Activated CD4-positive, alpha-beta T cell treated with anti-CD3 and anti-CD28 coated beads, Interleukin-2, Interleukin-6, amounts not matched to agents 100 ng/mL and 50 ng/mL, durations not matched to agents 16 hours and 8 hours (primary cell): Measurements from ENCODE around the gene PRKACA.
"Not testable (repeated sequence)": the region's sequence is repeated elsewhere in the genome, so short reads cannot be mapped to it uniquely, and the experiment has no call there.

ENCODE experiments used
- DNase-seq: peaks from one replicate; pipeline ENCODE4 v3.0.0-alpha.2; 2020

Gene PRKACA

DNA sequence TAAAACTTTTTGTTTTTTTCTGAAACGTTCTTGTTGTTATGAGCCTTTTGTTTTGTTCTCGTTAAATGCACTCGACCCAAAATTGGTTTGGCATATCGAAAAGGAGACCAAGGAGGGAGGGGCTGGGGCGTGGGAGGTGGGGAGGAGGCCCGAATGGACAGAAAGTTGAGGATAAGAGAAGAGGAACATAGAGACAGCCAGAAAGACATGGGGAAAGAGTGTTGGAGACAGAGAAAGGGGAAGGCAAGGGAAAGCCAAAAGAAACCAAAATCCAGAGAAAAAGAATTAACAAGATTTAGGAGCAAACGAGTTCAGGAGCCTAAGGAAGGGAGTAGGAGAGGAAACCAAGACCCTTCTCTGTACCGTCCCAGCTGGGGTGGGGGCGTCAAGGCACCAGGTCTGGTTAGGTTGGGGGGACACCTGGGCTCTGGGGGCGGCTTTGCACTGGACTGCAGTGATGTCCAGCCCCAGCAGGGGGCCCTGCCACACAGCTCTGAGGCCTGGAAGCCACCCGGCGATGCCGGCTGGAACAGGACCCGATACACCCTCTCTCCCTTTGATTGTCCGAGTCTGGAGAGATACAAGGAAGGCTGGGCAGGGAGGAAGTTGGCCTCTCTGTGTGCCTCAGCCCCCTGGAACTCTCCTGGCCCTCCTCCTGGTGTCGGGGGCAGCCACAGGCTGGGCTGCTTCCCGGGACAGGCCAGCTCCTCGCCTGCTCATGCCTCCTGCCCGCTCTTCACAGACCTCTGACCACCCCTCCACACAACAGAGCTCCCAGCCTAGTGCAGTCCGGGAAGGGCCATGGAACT, 30.4 kb upstream of the PRKACA start:
- DNase-seq, result peak; percentile 56

DNA sequence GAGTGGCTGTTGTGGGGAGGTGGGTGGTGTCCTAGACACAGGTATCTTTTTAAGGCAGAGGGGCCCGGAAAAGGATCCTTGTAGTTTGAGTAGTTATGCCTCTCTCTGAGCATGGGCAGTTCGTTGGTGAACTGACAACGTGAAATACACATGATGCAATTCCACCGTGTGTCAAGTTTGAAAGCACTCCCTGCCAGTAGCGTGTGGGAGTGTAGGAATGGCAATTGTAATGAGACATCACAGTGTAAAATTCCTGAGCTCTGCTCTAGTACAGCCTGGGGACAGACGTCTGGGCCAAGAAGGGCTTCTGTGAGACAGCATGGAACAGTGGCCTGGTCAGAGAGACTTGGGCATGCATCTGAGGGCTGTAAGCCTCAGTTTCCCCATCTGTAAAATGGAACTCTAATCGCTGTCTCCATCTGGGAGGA, 29.2 kb upstream of the PRKACA start:
- DNase-seq, result no peak

DNA sequence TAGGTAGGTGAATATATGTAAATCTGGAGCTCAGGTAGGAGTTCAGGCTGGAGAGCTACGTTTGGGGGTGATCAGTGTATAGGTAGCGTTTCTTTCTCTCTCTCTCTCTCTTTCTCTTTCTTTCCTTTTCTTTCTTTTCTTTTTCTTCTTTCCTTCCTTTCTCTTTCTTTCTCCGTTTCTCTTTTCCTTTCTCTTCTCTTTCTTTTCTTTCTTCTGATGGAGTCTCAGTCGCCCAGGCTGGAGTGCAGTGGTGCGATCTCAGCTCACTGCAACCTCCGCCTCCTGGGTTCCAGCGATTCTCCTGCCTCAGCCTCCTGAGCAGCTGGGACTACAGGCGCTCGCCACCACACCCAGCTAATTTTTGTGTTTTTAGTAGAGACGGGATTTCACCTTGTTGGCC, 28.6 kb upstream of the PRKACA start:
- not testable (repeated sequence) for DNase-seq

DNA sequence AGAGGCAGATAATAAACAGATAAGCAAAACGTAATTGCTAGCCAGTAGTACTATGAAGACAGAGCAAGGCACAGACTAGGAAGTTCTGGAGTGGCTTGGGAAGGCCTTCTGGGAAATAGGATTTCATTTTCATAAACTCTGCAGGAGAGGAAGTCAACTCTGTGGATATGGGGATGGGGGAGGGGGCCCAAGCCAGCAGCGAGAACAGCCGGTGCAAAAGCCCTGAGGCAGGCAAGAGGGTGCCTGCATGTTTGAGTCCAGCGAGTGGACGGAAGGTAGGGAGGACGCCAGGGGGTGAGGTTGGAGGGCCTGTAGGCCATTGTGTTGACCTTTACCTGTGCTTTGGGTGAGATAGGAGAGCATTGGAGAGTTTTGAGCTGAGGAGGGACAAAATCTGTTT, 27.8 kb upstream of the PRKACA start:
- no peak for DNase-seq

DNA sequence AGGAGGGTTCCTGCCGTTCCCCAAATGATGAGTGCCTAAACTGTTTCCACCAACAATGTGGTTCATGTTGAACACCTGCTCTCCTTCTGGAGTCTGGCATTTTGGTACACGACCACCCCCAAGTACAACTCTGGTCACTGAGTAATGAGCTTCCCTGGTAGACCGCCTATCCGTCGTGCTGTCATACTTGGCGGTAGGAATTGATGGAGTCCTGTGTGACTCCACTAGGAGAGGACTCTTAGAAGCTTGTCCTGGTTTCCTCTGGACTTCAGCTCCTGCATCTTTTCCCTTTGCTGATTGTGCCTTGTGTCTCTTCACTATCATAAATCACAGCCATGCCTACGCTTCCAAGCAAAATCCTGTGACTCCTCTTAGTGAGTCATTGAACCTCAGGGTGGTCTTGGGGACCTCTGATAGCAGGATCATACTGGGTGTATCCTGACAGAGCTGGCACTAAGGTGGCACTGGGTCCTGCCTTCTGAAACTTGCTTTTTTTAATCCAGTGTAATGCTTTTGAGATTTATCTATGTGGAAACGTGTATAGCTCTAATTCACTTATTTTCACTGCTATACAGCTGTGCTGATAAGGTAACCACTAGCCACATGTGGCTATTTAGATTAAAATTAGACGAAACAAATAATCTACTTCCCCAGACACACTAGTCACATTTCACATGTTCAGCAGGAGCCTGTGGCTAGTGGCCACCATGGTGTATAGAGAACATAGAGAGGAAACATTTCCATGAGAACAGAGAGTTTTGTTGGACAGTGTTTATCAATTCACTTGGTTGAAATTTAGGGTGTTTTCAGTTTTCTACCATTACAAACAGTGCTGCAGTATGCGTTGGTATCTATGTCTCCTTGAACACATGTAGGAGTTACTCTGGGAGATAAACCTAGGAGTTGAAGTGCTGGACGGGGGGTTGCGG, 25.0 kb upstream of the PRKACA start:
- no peak for DNase-seq

DNA sequence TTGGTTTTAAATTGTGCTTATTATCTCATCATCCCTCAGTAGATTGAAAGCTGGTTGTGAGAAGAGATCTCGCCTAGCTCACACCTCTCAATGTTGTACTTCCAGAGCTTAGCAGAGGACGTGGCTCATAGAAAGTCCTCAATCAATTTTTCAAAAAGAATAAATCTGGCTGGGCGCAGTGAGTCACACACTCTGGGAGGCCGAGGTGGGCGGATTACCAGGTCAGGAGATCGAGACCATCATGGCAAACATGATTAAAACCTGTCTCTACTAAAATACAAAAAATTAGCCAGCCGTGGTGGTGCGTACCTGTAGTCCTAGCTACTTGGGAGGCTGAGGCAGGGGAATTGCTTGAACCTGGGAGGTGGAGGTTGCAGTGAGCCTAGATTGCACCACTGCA, 23.5 kb upstream of the PRKACA start:
- no peak for DNase-seq

DNA sequence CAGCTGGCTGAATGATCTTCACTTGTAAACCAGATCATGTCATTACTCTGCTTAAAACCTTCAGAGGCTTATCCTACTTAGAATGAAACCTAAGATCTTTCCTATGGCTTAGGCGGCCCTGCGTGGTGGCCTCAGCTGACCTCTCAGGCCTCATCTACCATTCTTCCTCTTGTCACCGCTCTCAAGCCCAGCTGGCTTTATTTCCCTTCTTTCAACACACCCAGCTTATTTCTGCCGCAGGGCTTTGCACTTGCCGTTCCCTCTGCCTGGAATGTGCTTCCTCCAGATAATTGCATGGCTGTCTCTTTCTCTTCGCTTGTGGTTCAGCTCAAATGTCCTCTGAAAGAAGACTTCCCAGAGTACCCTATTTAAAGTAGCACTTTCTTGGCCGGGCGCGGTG, 22.4 kb upstream of the PRKACA start:
- no peak for DNase-seq

DNA sequence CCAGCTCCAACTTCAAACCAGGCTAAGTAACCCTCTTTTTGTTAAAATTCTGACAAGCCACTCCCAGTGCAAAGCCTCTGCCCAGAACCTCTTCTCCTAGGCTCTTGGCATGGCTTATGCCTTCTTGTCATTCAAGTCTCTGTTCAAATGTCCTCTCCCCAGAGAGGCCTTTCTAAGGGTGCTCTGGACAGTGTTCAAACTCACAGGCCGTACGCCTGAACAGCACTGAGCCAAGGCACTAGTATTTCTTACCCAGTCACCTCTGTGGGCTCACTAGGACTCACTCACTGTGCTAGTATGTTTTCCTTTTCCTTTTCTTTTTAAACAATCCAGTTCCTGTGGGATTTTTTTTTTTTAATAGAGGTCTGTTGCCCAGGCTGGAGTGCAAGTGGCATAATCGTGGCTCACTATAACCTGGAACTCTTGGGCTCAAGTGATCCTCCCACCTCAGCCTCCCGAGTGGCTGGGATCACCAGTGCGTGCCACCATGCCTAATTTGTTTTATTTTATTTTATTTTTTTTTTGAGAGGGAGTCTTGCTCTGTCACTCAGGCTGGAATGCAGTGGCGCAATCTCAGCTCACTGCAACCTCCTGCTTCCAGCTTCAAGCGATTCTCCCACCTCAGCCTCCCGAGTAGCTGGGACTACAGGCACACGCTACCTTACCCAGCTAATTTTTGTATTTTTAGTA, 21.2 kb upstream of the PRKACA start:
- no peak for DNase-seq

DNA sequence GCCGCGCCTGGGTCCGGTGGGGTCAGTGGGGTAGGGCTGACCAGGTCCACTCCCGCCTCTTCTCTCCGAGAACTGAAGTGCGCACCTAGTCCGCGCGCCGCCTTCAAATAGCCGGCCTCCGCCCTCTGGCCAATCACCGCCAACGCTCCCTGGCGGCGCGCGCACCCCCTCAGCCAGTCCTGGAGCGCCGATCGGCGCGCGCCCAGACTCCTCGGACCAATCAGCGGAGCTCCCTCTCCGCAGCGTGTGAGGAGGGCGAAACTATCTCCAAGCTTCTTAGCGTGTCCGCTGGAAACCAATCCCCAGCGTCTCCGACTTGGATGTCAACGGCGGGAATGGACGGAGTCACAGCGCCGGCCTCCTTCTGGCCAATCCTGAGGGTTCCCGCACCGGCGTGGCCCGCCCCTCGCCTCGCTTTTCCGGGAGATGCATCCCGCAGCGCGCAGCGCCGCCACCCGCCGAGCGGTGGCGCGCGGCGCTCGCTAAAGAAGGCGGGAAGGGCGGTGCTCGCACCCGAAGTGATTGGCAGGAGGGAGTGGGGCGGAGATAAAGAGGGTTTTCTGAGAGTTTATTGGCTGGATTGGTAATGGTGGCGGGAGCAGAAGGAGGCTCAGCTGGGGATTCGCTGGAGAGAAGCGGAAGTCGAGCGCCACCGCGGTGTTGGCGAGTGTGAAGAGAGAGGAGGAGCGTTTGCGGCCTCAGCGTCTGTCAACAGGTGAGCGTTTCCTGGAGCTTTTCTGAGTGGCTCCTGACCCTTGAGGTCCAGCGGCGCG, 19.1 kb upstream of the PRKACA start, which contains the start of gene ASF1B:
Gene ASF1B, minus strand, starts transcription at position 81 of the 773 bp plus-strand sequence. CDS start 133 bp downstream, outside the sequence.
- DNase-seq, result peak; percentile 99

DNA sequence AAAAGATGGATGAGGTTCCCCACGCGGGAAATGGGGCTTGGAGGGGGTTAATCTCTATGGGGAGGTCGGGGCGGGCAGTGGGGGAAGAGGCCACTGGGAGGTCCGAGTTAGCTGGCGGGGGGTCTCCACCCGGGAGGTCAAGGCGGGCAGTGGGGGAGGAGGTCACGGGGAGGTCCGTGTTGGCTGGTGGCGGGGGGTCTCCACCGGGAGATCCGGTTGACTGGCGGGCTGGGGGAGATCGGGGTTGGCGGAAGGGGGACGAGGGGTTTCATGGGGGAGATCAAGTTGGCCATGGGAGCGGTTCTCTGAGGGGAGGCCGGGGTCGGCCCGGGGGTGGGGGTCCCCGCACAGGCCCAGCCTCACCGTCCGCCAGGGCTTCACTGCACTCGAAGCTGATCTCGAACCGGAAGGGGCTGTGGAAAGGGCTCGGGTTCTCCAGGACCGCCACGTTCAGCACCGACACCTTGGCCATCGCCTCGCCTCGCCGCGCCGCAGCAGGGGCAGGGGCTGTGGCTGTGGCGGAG, 18.5 kb upstream of the PRKACA start:
- DNase-seq, result no peak

DNA sequence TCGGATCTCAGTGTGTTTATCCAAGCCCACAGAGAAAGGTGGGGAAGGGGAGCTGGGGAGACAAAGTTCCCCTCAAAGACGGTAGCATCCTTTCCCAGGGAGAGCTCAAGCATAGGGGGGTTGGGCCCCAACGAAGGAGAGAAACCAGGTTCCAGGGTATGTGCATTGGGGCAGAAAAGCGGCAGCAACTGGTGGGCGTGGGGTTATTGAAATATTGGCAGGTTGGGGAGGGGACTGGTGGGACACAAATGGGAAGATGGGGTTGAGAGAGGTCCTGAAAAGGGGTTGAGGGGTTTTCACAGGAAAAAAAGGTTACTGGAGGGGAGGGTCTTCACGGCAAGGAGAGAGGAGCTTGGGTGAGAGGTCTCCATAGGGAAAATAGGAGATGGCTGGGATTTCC, 17.8 kb upstream of the PRKACA start:
- no peak for DNase-seq

DNA sequence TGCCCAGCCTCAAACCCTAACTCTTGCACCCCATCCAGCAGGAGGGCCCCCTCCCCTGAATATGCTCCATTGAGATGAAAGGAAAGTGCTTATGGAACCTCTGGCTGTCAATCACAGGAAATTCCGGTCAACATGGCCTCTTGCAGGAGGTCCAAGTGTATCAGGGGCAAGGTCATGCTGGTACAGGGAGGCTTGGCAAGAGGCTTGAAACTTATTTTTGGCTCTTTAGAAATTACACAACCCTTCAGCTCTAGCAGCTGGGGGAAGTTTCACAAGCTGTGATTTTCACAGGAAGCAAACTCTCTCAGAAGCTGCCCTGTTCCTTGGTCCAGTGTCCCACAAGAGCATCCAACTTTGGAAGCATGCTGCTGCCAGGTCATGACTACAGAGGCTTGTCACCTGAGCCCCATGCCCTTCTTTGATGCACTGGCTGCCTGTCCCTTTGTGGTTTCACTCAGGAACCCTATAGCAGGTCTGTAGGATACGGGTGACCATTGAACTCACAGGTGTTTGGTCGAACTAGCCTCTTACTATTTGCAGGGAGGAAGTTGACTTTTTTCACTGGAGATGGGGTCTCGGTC, 10.5 kb upstream of the PRKACA start:
- DNase-seq, result no peak

DNA sequence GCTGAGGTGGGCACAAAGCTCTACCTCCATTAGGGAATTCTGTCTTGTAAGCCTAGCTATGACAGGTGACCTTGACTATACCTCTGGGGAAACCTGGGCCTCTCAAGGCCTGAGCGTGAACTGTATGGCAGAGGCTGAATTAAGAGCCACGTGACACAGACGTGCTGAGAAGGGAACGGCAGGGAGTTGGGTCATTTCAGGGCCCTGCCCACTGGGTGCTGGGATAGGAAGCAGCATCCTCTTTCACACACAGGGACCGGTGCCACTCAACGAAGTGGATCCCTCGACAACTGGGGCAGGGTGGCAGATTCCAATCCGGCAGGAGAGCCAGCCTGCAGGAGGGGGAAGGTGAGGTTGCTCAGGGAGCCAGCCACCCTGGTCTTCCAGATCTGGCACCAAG, 9.6 kb upstream of the PRKACA start:
- DNase-seq, result no peak

DNA sequence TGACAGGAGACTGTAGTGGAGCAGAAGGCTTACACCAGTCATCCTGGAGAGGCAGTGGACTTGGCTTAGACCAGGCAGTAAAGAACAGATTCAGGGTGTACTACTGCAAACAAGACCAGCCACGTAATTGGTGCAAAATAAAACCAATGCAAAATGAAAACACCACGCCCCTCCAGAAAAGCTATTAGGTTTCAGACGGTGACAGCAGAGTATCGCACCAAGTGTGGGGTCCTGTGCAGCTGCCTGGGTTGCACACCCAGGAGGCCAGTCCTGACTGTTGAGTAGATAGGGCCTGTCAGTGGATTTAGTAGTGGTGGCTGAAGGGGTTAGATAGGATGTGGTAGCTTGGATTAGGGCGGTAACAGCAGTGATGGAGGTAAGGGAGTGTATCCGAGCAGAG, 5.4 kb upstream of the PRKACA start:
- DNase-seq, result no peak

DNA sequence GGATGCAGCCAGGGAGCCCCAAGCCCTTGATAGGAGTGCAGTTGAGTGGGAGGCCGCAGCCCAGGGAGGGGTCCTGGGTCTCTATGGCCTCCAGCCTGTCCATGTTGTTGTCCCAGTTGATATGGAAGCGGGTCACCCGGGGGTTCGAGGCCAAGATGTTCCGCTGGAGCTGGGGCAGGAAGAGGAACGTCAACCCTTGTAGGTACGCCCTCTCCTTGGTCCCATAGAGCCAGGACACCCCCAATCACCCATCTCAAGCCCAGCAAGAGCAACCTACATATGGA, 2.9 kb upstream of the PRKACA start:
- DNase-seq, result no peak

DNA sequence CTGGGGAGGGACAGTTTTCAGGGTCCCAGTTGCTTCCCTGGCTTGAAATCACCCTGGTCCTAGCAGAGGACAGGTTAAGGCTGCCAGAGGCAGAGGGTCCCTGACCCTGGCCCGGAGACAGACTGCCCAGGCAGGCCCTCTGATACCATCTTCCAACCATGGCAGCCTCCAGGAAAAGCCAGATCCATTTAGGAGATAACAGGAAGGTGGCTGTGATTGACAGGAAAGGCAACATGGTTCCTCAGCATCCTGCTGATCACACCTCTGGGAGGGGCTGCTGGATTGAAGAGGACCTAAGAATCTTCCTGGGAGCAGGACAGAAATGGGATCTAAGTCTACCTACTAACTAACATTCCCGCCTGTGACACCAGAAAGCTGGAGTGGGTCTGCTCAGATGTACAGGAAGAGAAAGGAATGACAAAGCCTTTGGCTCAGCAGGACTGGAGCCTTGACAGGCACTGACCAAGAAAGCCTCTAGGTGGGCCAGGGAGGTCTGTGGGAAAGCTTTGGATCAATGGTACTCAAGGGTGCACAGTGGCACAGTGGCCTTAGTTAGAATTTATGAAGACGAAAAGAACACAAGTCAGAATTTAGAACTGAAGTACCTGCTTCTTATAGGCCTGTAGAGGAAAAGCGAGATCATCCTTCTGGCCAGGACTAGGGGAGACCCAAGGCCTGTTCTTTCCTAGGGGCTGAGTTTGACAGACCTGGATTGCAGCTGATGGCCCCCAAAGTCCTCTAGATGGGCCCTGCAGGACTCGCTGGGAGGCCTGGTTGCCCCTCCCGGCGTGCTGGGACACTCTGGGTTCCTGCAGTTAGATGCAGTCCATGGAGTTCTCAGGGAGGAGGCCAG, 2.3 kb upstream of the PRKACA start:
- no peak for DNase-seq

DNA sequence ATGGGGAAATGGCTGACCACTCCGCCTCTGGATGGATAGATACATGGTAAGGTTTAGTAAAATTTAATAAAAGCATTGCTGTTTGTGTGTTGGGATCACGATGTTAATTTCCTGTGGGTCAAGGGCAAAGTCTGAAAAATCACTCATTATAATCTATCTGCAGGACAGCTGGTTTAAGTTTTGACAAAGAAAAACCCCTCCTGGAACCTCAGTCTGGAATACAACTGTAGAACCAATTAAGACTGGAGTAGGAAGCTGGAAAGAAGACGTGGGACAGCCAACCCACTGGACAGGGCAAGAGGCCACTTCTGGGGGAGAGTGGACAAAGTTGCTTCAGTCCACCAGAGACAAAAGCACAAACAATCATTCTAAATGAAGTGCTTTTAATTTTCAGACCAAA, 1.6 kb upstream of the PRKACA start:
- DNase-seq, result no peak

DNA sequence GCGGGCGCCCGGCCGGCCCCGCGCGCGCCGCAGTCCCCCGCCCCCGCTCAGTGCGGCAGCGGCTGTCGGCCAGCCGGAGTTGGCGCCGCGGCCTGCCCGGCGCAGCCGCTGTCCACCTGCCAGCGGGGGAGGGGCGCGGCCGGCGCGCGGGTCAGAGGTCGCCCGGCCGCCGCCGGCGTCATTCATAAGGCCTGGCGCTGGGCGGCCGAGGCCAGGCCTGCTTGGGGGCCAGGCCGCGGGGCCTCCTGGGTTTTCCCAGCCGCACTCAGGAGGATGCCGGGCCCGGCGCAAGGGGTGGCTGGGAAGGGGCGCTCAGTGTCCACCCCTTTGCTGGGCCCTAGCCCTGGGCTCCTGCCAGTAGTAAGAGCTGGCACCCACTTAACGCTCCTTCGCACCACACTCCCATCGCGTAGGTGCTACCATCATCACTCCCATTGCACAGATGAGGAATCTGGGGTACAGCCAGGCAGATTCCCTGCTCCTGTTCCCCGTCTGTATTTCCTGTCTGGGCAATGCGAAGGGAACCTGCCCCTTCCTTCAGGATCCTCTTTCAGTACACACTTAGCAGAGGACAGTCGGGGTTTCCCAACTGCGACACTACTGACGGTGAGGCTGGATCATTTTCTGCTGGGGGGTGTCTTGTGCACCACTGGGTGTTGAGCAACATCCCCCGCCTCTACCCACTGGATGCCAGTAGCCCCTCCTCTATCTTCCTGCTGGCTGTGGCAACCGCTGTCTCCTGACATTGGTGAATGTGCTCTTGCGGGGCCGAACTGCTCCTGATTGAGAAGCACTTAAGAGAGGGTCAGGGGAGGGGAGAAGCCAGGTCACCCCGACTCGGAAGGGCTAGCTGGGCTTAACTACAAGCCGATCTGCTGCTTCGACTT, 846 bp upstream of the PRKACA start:
- DNase-seq, result peak; percentile 36

DNA sequence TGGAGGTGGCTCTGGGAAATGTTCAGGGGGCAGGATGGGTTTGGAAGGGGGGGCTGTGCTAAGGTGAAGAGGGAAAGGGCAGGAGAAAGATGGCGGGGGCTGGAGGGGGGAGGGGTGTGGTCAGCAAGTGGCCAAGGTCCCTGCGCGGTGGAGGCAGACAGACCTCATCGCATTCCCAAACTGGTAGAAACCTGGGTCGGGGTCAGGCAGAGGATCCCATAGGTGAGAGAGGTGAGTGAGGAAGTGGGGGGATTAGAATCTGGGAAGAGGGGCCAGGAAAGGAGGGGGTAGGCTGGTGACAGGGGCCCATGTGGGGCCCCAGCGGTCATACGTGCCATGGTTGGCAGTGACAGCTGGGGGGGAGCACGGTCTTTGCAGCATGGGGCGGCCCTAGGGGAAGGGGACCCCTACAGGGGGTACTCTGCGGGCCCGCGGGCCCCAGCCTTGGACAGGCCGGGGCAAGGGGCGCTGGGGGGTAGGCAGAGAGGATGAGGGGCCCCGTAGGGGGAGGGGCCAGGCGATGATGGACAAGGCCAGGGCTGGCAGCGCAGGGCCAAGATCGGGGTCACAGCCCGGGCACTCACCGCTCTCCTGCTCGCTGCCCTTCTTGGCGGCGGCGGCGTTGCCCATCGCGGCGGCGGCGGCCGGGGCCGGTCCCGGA, 514 bp downstream of the PRKACA start:
- DNase-seq, result no peak

DNA sequence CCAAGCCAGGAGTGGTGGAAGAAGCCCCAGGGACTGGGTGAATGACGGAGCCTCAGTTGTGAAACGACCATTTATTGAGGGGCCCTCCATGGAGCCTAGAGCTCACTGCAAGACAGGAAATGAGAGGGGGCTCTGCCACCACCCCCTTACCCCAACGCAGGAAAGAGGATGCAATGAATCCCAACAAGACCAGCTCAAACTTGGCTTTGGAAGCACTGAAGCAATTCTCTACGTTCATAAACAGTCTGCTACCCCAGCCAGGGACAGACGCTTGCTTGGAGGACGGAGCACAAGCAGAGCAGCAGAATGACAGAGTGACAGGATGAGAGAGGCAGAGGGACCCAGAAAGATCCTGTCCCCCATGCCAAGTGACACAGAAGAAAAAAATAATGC, 1.0 kb downstream of the PRKACA start:
- DNase-seq, result no peak
